ENCODE results near the gene ADAMTS4.

Gene ADAMTS4

DNA sequence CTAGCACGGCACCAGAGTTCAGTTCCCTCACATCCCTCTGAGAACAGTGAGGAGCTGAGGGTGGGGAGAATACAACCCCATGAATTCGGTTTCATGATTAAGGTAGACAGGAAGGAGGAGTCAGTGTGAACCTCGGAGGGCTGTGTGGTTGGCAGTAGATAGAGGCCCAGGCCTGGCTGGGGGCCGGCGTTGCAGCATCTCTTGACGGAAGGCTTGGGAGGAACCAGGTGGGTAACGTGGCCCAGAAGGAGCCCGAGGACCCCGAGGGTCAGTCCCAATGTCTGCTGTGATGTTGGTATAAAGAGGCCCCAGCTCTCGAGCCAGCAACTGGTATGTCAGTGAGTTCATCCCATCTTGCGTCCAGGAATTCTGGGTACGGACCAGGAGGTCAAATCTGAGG, 27.2 kb downstream of the ADAMTS4 start:
- DNase-seq, result no peak

DNA sequence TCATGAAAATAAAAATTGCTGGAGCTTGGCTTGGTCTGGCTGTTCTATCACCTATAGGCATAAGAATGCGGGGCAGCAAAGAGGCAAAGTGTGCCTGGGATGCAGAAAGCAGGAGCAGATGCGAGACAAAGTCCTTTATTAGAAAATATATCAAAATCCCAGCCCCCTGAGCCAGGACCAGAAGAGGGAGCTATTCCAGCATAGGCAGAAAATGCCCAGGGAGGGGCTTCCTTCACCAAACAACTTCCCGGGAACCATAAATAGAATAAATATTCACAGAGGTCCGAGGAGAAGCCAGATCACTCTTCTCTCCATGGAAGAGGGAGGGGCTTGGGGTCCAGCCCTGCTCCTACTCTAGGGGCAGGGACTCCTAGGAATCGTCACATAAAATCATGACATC, 27.7 kb downstream of the ADAMTS4 start:
- DNase-seq, result no peak

DNA sequence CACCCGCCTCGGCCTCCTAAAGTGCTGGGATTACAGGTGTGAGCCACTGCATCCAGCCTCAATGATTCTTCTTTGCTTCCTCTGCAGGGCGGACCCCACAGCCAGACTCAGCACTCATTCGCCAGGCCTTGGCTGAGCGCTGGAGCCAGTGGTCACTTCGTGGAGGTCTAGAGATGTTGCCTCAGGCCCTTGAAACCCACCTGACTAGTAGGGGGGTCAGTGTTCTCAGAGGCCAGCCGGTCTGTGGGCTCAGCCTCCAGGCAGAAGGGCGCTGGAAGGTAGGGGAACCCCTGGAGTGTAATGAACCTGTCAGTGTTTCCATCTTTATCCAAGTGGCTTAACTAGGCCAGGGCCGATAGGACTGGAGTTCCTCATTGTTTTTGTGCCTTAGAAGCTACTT, 29.9 kb downstream of the ADAMTS4 start:
- DNase-seq, result no peak

DNA sequence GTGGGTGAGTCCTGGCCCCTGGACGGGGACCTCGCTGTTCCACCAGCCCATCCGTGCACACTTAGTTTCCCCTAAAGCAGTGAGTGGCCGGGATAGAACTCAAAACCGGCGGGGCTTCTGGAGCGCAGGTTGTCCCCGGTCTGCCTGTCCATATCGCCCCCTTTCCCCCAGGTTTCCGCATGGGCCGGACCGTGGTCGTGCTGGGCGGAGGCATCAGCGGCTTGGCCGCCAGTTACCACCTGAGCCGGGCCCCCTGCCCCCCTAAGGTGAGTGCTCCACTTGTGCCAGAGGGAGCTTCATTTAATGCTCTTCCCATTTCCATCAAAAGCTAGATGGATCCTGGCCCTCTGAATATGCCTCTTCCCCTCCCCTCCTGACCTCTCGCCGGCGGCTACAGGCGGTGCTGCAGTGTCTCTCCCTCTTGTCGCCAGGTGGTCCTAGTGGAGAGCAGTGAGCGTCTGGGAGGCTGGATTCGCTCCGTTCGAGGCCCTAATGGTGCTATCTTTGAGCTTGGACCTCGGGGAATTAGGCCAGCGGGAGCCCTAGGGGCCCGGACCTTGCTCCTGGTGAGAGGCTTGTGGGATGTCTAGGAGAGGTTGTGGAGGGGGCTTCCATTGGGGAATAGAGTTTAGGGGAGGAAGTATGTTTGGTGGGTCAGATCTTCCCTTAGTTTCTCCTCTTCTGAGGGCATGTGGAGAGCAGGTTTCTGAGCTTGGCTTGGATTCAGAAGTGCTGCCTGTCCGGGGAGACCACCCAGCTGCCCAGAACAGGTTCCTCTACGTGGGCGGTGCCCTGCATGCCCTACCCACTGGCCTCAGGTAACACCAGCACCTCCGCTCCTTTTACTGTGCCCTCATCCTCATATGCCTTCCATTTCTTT, 31.9 kb downstream of the ADAMTS4 start:
- DNase-seq, result no peak

DNA sequence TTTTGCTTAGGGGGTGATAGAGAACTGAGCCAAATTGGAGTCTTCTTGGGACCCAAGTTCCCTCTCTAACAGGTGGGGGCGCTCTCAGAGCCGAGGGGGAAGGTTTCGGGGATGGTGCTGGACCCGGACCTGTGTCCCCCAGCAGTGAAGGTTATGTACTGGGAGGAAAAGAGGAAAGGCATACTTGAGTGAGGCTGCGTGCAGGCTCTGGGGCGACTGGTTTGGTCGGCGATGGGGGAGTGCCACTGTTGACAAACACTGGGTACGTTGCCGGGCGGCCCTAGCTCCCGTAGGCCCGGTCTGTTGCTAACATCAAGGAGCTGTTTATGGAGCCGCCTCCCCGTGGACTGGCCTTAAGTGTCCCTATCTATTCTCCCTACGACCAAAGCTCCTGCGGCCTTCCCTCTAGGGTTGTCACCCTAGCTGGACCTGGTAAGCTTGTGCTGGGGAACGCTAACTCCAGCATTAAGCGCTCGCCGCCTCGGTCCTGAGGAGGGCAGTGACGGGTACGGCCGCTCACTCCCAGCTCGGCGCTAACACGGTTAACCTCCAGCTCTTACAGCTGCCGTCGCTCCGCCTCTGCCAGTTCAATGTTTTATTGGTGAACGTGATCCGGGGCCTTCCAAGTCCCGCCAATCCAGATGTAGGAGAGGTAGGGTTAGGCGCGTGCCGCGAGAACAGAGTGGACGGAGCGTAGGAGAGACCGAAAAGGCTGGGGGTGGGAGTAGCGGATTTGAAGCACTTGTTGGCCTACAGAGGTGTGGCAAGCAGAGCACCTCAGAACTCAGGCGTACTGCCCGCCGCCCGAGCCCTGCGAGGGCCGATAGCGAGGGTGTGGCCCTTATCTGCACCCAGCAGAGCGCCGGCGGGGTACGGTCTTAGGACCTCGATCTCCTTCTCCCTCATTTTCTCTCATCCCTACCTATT, 32.8 kb downstream of the ADAMTS4 start, which contains the start of gene PPOX:
TSS of gene PPOX (plus strand) at position 685 of the 927 bp plus-strand sequence. CDS start 422 bp downstream, outside the sequence.
- peak; percentile 95 for DNase-seq

DNA sequence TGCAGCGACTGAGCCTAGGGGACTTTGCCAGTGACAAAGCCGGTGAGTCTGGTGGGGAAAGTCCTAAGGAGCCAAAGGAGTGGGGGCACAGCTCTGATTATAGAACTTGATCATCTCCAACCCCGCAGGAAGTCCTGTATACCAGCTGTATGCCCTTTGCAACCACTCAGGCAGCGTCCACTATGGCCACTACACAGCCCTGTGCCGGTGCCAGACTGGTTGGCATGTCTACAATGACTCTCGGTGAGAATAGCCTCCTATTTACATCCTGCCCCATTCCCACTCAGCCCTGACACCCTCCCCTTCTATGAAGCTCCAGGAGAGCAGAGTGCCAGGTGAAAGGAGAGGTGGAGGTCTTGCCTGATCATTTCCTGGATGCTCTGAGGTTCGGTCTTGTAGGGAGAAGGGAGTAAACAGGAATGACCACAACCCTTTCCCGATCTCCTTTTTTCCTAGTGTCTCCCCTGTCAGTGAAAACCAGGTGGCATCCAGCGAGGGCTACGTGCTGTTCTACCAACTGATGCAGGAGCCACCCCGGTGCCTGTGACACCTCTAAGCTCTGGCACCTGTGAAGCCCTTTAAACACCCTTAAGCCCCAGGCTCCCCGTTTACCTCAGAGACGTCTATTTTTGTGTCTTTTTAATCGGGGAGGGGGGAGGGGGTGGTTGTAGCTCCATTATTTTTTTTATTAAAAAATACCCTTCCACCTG, 33.8 kb downstream of the ADAMTS4 start:
- DNase-seq, result no peak

DNA sequence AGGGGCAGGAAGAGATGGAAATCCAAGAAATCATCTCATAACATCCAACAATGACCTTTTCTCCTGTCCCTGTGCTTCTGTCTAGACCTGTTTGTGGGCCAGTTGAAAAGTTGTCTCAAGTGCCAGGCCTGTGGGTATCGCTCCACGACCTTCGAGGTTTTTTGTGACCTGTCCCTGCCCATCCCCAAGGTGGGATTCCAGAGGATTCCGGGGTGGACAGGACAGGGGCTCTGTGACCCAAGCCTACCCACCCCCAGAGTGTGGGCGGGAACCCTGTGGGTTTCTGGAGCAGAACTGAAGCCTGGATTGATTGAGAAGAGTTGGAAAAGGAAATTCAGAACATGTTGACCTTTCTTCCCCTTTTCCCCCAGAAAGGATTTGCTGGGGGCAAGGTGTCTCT, 35.1 kb downstream of the ADAMTS4 start:
- no peak for DNase-seq

DNA sequence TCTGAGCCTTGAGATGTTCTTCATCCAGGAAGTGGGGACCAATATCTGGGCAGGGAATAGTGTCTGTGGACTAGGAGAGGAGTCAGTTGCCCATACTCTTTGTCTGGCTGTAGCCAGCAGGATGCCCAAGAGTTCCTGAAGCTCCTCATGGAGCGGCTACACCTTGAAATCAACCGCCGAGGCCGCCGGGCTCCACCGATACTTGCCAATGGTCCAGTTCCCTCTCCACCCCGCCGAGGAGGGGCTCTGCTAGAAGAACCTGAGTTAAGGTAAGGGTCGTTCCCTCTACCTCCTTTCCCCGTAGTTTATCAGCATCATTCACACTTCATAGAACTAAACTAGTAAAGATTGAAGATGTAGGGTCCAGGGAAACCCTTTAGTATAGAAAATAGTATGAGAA, 36.0 kb downstream of the ADAMTS4 start:
- DNase-seq, result no peak

DNA sequence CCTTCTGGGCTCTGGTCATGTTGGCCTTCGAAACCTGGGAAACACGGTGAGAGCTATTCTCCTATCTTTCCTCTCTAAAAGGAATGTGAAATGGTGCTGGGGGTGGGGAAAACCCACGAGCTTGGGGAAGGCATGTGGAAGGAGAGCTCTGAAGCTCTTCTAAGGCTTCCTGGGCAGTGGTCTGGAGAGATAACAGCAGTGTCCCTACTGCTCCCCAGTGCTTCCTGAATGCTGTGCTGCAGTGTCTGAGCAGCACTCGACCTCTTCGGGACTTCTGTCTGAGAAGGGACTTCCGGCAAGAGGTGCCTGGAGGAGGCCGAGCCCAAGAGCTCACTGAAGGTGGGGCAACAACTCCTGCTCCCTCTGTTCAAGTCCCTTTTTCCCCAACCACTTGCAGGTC, 36.8 kb downstream of the ADAMTS4 start:
- DNase-seq, result no peak

DNA sequence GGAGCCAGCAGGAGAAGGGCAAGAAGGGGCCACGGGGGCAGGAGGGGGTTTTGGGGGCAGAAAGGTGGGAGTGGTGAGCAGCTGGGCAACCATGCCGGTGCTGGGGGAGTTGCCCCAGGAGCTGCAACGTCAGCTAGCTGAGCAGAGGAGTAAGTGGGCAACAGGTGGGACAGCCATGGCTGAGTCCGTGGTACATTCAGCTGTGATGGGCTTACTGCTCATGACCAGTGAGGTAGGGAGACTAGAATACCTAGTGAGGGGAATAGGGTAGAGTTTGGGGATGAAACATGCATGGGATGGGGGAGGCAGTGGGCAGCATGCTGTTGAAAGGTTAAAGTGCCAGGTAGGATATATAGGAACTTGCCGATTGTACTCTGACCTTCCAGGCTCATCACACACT, 37.2 kb downstream of the ADAMTS4 start:
- DNase-seq, result no peak

DNA sequence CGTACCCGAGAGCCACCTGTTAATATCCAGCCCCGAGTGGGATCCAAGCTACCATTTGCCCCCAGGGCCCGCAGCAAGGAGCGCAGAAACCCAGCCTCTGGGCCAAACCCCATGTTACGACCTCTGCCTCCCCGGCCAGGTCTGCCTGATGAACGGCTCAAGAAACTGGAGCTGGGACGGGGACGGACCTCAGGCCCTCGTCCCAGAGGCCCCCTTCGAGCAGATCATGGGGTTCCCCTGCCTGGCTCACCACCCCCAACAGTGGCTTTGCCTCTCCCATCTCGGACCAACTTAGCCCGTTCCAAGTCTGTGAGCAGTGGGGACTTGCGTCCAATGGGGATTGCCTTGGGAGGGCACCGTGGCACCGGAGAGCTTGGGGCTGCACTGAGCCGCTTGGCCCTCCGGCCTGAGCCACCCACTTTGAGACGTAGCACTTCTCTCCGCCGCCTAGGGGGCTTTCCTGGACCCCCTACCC, 38.1 kb downstream of the ADAMTS4 start:
- no peak for DNase-seq

DNA sequence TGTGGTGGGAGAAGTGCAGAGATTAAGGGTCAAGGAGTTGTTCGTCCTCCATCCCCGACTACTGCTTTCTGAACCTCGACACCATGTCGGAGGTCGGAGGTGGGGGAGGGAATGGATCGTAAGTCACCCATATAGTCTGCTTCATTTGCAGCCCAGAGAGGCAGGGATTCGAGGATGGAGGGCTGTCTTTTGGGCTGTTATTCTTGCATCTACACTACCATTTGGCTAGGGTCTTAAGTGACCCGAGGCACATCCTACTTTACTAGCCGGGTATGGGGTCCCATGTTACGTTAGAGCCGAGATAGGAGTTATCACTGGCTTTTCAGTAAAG, 39.0 kb downstream of the ADAMTS4 start:
- no peak for DNase-seq

DNA sequence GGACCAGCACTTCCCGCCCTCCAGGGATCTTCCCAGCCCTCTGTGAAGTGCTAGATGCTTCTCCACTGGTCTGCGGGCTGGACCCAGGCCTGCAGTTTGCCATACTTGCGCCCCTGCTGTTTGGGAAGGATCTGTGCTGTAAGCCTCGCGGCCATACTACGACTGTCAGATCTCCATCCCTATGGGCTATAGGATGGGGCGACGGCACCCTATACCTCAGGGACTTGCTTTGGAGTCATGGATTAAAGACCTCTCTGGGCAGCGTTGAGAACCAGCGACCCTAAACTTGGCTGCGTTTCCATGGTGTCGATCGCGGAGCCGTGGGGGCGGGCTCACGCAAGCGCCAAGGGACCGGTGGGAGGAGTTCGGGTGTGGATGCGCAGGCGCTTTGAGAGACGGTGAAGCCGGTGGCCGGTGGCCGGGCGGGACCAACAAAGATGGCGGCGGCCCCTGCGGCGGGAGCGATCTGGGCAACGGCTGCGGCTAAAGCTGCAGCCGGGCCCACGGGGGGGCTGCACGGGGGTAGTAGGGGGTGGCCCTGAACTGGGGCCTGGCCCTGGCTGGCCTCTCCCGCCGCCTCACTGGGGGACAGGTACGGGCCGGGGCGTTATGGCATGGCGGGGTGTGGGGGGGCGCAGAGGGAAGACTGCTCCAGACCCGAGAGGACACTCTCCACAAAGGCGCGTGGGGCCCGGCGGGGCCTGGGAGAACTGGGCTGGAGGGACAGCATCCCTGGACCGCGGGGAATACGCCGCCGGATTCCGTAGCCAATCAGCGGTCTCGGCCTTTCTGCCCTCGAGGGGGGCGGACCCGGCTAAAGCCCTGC, 39.6 kb downstream of the ADAMTS4 start, which contains the start of gene USP21:
TSS of gene USP21 (plus strand) at position 414 of the 826 bp plus-strand sequence. CDS start 1,141 bp downstream, outside the sequence.
- peak; percentile 78 for DNase-seq

DNA sequence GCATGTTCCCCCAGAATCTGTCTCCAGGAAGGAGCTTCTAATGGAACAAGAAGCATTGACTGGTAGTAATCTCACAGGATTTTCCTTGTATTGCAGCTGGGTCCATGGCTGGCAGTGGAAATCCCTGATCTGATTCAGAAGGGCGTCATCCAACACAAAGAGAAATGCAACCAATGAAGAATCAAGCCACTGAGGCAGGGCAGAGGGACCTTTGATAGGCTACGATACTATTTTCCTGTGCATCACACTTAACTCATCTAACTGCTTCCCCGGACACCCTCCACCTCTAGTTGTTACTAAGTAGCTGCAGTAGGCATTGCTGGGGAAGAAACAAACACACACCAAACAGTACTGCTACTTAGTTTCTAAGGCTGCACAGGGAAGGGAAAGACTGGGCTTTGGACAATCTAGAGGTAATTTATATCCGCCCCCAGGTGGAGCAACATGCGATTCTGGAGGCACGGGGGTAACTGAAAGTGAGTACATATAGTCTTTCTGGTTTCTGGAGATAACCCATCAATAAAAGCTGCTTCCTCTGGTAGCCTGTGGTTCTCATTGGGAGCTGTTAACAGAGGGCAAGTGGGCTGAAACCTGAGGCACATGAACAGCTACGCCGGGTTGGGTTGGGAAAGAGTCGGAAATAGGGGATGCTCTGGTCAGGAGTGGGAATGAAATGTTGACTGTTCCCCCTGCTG, 40.4 kb downstream of the ADAMTS4 start:
- DNase-seq, result no peak

DNA sequence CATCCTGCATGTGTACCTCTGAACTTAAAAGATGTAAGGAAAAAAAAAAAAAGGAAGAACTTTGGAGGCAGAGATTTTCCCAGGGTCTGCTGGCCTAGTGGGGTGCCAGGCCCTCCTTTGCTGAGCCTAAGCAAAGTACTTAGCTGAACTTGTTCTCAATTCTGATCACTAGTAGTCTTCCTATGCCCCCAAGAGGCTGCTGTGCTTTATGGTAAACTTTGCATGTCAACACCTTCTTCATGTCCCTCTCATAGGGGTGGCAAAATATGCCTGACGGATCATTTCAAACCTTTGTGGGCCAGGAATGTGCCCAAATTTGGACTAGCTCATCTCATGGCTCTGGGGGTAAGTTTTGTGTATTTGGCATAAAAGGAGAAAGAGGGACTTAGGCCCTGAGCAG, 41.0 kb downstream of the ADAMTS4 start:
- DNase-seq, result no peak

DNA sequence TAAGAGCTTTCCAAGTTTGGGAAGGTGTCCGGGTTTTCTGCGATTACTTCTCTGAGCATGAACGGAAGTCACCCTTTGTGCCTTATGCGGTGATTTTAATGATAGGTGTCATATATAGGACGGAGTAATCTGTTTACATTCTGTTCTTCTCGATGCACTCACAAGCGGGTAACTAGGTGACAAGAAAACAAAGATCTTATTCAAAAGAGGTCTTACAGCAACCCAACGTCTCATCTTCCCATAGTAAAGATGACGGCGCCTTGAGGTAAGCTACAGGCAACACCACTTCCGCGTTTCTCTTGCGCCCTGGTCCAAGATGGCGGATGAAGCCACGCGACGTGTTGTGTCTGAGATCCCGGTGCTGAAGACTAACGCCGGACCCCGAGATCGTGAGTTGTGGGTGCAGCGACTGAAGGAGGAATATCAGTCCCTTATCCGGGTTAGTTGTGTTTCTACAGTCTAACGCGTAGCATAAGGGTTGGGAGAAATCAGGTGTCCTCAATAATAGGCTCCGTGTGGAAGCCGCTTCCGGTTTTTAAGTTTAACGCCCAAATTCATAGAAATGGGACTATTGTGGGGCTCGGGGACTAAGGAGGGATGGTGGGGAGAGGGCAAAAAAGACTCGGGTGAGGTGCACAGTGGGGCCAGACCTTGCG, 45.0 kb downstream of the ADAMTS4 start, which contains the start of gene UFC1:
TSS of gene UFC1 (plus strand) at position 297 of the 656 bp plus-strand sequence. CDS start at position 317, 20 bp downstream.
- peak; percentile 89 for DNase-seq

DNA sequence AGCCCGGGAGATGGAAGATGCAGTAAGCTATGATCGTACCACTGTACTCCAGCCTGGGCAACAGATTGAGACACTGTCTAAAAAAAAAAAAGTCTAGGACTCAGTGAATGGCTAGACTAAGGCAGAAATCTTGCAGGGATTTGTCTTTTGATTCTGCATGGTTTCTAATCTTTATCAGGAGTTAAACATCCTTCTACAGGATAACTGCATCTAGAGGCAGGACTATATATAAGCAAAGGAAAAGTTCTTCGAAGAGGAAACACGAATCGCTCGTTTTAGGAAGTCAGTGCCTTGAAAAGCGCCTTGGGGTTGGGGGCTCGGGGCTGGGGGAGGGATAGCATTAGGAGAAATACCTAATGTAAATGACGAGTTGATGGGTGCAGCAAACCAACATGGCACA, 45.7 kb downstream of the ADAMTS4 start:
- no peak for DNase-seq

DNA sequence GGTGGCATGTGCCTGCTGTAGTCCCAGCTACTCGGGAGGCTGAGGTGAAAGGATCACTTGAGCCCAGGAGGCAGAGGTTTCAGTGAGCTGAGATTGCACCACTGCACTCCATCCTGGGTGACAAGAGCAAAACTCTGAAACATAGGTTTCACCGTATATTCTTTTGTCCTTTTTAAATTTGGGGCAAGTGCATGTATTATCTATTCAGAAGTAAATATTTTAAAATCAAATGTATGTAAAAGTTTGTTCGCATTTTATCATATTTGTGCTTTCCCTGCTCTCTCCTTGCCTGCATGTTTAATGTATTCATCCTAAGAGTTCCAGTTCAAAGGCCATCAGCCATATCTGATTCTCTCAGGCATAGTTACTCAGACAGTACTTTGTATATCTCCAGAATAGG, 53.0 kb downstream of the ADAMTS4 start:
- DNase-seq, result no peak

DNA sequence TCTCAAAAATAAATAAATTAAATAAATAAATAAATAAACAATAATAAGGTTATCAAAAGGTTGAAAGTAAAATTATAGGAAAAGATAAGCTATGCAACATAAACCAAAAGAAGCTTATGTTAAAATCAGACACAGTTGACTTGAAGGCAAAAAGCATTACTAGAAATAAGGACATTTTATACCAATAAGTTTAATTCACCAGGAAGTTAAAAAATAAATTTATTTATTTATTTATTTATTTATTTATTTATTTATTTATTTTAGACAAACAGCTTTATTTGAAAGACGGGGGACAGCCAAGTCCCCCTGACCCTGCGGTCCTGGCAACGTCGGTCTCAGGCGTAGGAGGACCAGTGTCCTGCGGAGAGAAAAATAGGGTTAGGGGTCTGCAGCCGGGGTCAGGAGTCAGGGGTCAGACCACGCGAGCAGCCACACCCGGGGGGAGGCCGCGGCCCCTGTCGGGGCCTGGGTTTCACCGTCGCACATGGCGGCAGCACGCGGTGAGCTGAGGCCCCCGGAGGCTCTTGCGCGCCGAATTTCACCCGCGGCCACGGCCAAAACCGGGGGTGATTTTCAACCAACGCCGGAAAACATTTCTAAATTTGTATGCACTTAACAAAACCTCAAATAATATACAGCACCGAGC, 58.0 kb downstream of the ADAMTS4 start:
- no peak for DNase-seq

DNA sequence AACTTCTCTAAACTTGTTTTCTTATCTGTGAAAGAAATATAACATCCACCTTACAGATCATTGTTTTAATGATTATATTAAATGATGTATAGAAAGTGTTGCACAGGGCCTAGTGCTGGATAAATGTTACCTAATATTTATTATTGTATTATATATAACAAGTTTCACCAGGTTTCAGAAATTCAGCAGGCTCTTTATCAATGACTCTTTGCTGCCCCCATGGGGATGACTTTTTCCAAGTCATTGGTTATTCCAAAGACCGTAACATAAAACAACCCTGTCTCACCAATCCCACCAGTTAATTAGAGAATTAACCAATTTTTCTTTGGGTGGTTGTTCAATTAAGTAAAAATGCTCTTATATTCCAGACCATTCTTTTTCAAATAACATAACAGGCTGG, 59.1 kb downstream of the ADAMTS4 start:
- no peak for DNase-seq

All from NCI-H2029 treated with DMSO at 0.1 percent for 48 hours (cell line).